GM10248 (cell line): ENCODE measurements around the gene DRD1.
"Not testable (repeated sequence)": the region's sequence is repeated elsewhere in the genome, so short reads cannot be mapped to it uniquely, and the experiment has no call there.

ENCODE experiments used
- CTCF ChIA-PET: fragments of 300-600 bp; sonication (Branson Sonifier 250); formaldehyde crosslinking; extraction: SDS; loops from one replicate; lab custom pipeline; 2021; ENCODE audit warnings: antibody characterized with exemption; lab: Yijun Ruan, JAX
- POLR2A ChIA-PET: fragments of 350-650 bp; sonication (Branson Sonifier 250); formaldehyde crosslinking; extraction: SDS; loops from one replicate; lab custom pipeline; 2020; ENCODE audit warnings: antibody characterized with exemption; lab: Yijun Ruan, JAX
- DNase-seq: peaks from one replicate; pipeline ENCODE4 v3.0.0; 2012; ENCODE audit errors: extremely low spot score
- TF ChIP-seq, protein P1 (sequence below): IDR thresholded peaks from 2 replicates; pipeline ENCODE4 v1.5.1; 2012; ENCODE audit warnings: mild to moderate bottlenecking, low read depth; ENCODE audit errors: extremely low read depth, missing control alignments, control extremely low read depth

DRD1 gene

DNA sequence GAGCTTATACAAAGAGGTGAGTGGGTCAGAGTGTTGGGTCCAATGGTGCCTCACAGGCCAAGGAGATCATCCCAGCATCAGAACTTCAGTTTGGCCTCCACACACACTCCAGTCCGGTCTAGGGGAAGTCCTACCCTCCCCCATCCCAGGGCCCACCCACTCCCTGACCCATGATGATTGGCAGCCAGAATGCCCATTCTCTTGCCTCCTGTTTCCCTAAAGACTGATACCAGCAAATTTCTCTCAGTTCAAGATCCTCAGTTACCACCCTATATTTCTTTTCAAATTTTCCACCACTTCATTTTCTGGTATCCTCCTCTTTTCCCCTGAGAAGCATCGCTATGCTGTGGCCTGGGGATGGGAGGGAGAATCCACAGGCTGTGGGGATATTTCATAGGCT is 21.9 kb downstream of the DRD1 start:
- TF ChIP-seq, protein P1, sequence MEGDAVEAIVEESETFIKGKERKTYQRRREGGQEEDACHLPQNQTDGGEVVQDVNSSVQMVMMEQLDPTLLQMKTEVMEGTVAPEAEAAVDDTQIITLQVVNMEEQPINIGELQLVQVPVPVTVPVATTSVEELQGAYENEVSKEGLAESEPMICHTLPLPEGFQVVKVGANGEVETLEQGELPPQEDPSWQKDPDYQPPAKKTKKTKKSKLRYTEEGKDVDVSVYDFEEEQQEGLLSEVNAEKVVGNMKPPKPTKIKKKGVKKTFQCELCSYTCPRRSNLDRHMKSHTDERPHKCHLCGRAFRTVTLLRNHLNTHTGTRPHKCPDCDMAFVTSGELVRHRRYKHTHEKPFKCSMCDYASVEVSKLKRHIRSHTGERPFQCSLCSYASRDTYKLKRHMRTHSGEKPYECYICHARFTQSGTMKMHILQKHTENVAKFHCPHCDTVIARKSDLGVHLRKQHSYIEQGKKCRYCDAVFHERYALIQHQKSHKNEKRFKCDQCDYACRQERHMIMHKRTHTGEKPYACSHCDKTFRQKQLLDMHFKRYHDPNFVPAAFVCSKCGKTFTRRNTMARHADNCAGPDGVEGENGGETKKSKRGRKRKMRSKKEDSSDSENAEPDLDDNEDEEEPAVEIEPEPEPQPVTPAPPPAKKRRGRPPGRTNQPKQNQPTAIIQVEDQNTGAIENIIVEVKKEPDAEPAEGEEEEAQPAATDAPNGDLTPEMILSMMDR = no peak
- DNase-seq = no peak
- ChIA-PET POLR2A (no interaction called here), CTCF (interaction anchor here (0.8 to 1.0 kb wide), 2 partner anchors 43 to 47 kb away, joined by 3 read pairs; no protein-coding TSS in a partner anchor)

DNA sequence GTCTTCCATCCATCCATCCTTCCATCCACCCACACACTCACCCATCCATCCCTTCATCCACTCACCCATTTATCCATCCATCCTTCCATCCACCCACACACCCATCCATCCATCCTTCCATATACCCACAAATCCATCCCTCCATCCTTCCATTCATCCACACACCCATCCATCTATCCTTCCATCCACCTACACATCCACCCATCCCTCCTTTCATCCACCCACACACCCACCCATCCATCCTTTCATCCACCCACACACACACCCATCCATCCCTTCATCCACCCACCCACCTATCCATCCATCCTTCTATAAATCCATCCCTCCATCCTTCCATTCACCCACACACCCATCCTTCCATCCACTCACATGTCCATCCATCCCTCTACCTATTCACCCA is 23.6 kb downstream of the DRD1 start:
- ChIA-PET POLR2A (no interaction called here), CTCF (no interaction called here)
- TF ChIP-seq, protein P1 = no peak
- no peak for DNase-seq

DNA sequence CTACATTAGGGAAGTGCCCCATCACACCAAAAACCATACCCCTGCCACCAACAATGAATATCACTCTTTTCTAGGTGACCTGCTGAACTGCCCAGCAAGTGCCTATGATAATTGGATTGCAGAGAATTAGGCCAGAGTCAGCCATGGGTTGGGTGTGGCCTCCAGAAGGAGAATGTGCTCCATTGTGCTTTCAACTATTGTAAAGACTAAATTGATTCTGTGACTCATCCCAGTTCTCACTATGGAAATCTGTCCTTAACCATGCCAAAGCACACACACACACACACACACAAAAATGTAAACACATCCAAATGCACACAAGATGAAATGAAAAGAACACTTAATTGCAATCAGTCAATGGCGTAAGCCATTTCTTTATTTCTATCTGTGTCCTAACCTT is 25.7 kb downstream of the DRD1 start:
- POLR2A ChIA-PET = no interaction called here
- TF ChIP-seq, protein P1 = no peak
- CTCF ChIA-PET = no interaction called here
- no peak for DNase-seq

DNA sequence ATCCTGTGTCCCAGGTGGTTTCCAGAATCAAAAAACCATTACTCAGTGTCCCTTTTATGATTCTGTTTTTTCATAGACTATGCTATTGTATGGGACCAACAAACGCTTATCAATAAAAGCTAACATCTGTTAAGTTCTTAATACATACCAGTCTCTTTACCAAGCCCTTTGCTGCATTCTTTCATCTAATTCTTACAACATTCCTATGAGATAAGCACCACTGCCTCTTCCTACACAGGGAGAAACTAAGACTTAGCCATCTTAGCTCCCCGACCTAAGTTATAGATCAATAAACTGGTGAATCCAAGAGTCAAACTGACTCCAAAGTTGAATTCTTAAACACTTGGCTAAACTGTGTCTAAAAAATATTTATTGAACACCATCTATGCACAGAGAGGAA is 26.6 kb downstream of the DRD1 start:
- TF ChIP-seq, protein P1 = no peak
- DNase-seq = no peak
- CTCF ChIA-PET = no interaction called here
- POLR2A ChIA-PET = no interaction called here

DNA sequence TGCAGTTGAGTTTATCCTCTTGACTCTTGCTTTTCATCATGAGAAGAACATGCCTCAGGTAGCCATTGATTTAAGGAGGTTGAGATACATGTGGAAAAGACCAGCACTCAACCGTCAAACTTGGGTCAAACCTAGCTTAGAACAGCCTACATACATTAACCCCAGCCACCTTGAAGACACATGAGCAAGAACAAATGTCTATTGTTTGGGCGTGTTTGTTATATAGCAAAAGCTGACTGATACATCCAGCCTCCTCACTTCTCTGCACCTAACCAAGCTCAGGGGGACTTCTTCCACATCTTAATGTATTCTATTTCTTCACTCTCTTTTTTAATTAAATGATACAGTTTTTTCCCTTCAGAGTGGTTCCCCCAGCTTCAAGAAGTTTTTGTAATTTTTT is 28.7 kb downstream of the DRD1 start:
- POLR2A ChIA-PET = no interaction called here
- TF ChIP-seq, protein P1 = no peak
- DNase-seq = no peak
- CTCF ChIA-PET = interaction anchor here (0.9 to 1.0 kb wide), 2 partner anchors 29 to 74 kb away, joined by 3 to 4 read pairs; partner anchors contain the start of gene DRD1

DNA sequence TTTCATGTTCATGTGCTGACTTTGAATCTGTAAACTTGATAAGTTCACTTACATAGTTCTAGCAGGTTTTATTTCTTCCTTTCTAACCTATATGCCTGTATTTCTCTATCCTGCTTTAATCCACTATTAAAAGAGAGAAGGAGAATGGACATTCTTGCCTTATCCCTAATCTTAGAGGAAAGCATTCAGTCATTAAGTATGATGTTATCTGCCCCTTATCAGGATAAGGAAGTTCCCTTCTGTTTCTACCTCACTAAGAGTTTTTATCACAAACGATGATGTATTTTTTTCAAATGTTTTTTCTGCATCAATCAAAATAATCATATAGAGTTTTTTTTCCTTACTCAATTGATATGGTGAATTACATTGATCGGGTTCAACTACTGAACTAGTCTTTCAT is 33.1 kb downstream of the DRD1 start:
- ChIA-PET POLR2A (no interaction called here), CTCF (no interaction called here)
- DNase-seq = no peak
- TF ChIP-seq, protein P1 = no peak

DNA sequence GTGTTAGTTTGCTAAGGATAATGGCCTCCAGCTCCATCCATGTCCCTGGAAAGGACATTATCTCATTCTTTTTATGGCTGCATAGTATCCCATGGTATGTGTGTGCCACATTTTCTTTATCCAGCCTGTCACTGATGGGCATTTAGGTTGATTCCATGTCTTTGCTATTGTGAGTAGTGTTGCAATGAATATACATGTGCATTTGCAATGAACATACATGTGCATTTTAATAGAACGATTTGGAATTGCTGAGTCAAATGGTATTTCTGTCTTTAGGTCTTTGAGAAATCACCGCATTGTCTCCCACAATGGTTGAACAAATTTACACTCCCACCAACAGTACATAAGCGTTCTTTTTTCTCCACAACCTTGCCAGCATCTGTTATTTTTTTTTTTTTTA is 37.7 kb downstream of the DRD1 start:
- POLR2A ChIA-PET = no interaction called here
- no peak for DNase-seq
- CTCF ChIA-PET = no interaction called here
- TF ChIP-seq, protein P1 = no peak

DNA sequence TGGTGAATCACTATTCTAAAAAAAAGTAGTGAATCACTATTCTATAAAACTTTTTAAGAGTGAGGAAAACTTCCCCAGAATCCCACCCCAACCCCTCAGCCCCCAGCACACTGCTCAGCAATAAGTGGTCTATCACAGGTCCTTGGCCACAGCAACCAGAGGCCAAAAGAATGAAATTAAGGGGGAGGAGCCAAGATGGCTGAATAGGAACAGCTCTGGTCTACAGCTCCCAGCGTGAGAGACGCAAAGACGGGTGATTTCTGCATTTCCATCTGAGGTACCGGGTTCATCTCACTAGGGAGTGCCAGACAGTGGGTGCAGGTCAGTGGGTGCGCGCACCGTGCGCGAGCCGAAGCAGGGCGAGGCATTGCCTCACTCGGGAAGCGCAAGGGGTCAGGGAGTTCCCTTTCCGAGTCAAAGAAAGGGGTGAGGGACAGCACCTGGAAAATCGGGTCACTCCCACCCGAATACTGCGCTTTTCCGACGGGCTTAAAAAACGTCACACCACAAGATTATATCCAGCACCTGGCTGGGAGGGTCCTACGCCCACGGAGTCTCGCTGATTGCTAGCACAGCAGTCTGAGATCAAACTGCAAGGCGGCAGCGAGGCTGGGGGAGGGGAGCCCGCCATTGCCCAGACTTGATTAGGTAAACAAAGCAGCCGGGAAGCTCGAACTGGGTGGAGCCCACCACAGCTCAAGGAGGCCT is 46.2 kb downstream of the DRD1 start:
- POLR2A ChIA-PET, CTCF ChIA-PET, DNase-seq: not testable (repeated sequence)

DNA sequence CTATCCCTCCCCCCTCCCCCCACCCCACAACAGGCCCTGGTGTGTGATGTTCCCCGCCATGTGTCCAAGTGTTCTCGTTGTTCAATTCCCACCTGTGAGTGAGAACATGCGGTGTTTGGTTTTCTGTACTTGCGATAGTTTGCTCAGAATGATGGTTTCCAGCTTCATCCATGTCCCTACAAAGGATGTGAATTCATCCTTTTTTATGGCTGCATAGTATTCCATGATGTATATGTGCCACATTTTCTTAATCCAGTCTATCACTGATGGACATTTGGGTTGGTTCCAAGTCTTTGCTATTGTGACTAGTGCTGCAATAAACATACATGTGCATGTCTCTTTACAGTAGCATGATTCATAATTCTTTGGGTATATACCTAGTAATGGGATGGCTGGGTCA is 48.6 kb downstream of the DRD1 start:
- CTCF ChIA-PET, DNase-seq, POLR2A ChIA-PET: not testable (repeated sequence)
